IMR-90 (cell line): ENCODE measurements around the gene CCNQ. TPM values are rescaled to one million over a fixed set of nuclear protein-coding genes. Genes with fewer than 3 reads are reported as not detected.

Source experiments
- ATAC-seq: fragments of 200-7000 bp; cut with Tn5 transposase; 2 replicates; pipeline ENCODE4 v1.9.1; 2020; ENCODE audit warnings: low read depth, mild to moderate bottlenecking, moderate library complexity
- BruUV-seq: library from RNA; stranded (reverse); fragments of 400-500 nt; replicated peaks from 2 replicates; lab custom pipeline; 2021; lab: Mats Ljungman, UMichigan
- CTCF ChIA-PET: fragments of 300-600 bp; formaldehyde crosslinking; extraction: SDS; loops from one replicate; lab custom pipeline; 2021; ENCODE audit warnings: antibody characterized with exemption; lab: Yijun Ruan, JAX
- POLR2A ChIA-PET: fragments of 300-600 bp; sonication (Branson Sonifier 250); formaldehyde crosslinking; loops from one replicate; lab custom pipeline; 2022; ENCODE audit warnings: antibody characterized with exemption; ENCODE audit not compliant: unreplicated experiment; lab: Charles Lee
- DNase-seq: peaks from one replicate; pipeline ENCODE4 v3.0.0; 2013
- H2AFZ ChIP-seq: replicated peaks from 2 replicates; pipeline ENCODE3; 2013; ENCODE audit warnings: low read length, mild to moderate bottlenecking; ENCODE audit not compliant: poor library complexity
- H2AK5ac ChIP-seq: 2 replicates; pipeline ENCODE4 v1.6.1; 2013; ENCODE audit warnings: low read depth, low read length, inconsistent platforms
- H2AK9ac ChIP-seq: replicated peaks from 2 replicates; pipeline ENCODE3; 2013; ENCODE audit warnings: mild to moderate bottlenecking, low read depth, low read length, moderate library complexity; ENCODE audit not compliant: poor library complexity
- H2BK120ac ChIP-seq: 2 replicates; pipeline ENCODE4 v1.6.1; 2013; ENCODE audit warnings: low read depth, low read length, inconsistent platforms
- H2BK15ac ChIP-seq: 3 replicates; pipeline ENCODE4 v1.6.1; 2013; ENCODE audit warnings: low read depth, low read length, inconsistent platforms
- H2BK20ac ChIP-seq: 2 replicates; pipeline ENCODE4 v1.6.1; 2013; ENCODE audit warnings: low read depth, mild to moderate bottlenecking, inconsistent platforms, low read length, moderate library complexity
- H2BK5ac ChIP-seq: 2 replicates; pipeline ENCODE4 v1.6.1; 2013; ENCODE audit warnings: mild to moderate bottlenecking, low read depth, low read length, inconsistent platforms; ENCODE audit not compliant: poor library complexity, severe bottlenecking
- H3K14ac ChIP-seq: replicated peaks from 2 replicates; pipeline ENCODE4 v1.6.1; 2013; ENCODE audit warnings: low read depth, low read length, inconsistent platforms
- H3K18ac ChIP-seq: 2 replicates; pipeline ENCODE4 v1.6.1; 2013; ENCODE audit warnings: low read depth, low read length, control low read depth
- H3K23ac ChIP-seq: 2 replicates; pipeline ENCODE4 v1.6.1; 2013; ENCODE audit warnings: low read depth, low read length, inconsistent platforms
- H3K27ac ChIP-seq: 2 replicates; pipeline ENCODE4 v1.5.1; 2013; ENCODE audit warnings: mild to moderate bottlenecking, control low read depth, low read length; ENCODE audit not compliant: insufficient read depth
- H3K27me3 ChIP-seq: 2 replicates; pipeline ENCODE4 v1.6.1; 2013; ENCODE audit warnings: low read length; ENCODE audit not compliant: control insufficient read depth, insufficient read depth
- H3K36me3 ChIP-seq: 2 replicates; pipeline ENCODE4 v1.6.1; 2013; ENCODE audit warnings: low read length, mixed read lengths; ENCODE audit not compliant: control insufficient read depth, insufficient read depth
- H3K4ac ChIP-seq: 2 replicates; pipeline ENCODE4 v1.6.1; 2013; ENCODE audit warnings: low read depth, low read length, inconsistent platforms
- H3K4me1 ChIP-seq: 2 replicates; pipeline ENCODE4 v1.6.1; 2013; ENCODE audit warnings: low read length, mixed read lengths; ENCODE audit not compliant: control insufficient read depth, insufficient read depth
- H3K4me2 ChIP-seq: 2 replicates; pipeline ENCODE4 v1.6.1; 2013; ENCODE audit warnings: low read depth, mild to moderate bottlenecking, control low read depth, low read length, moderate library complexity
- H3K4me3 ChIP-seq: 2 replicates; pipeline ENCODE4 v1.5.1; 2013; ENCODE audit warnings: low read depth, mild to moderate bottlenecking, control low read depth, low read length, moderate library complexity; ENCODE audit not compliant: insufficient read depth
- H3K56ac ChIP-seq: 2 replicates; pipeline ENCODE4 v1.6.1; 2013; ENCODE audit warnings: low read length, inconsistent platforms; ENCODE audit not compliant: insufficient read depth; ENCODE audit errors: extremely low read depth
- H3K79me1 ChIP-seq, 2 experiments: 2 replicates each; pipeline ENCODE4 v1.6.1; 2013; ENCODE audit warnings: low read length in 2 of 2, inconsistent platforms in 1 of 2, low read depth in 1 of 2
- H3K9ac ChIP-seq: 2 replicates; pipeline ENCODE4 v1.6.1; 2013; ENCODE audit warnings: low read depth, low read length, control low read depth
- H3K9me1 ChIP-seq: 2 replicates; pipeline ENCODE4 v1.6.1; 2013; ENCODE audit warnings: low read length, inconsistent platforms; ENCODE audit not compliant: insufficient read depth
- H3K9me3 ChIP-seq: 2 replicates; pipeline ENCODE4 v1.6.1; 2013; ENCODE audit warnings: low read length; ENCODE audit not compliant: control insufficient read depth, insufficient read depth
- H4K20me1 ChIP-seq: 2 replicates; pipeline ENCODE4 v1.6.1; 2013; ENCODE audit warnings: low read length, inconsistent platforms; ENCODE audit not compliant: insufficient read depth
- H4K5ac ChIP-seq: 2 replicates; pipeline ENCODE4 v1.6.1; 2013; ENCODE audit warnings: mild to moderate bottlenecking, low read depth, low read length, control low read depth
- H4K8ac ChIP-seq, 2 experiments: 2 replicates each; pipeline ENCODE4 v1.6.1; 2013; ENCODE audit warnings: low read depth in 2 of 2, low read length in 2 of 2, control low read depth in 1 of 2, inconsistent platforms in 1 of 2
- H4K91ac ChIP-seq: 2 replicates; pipeline ENCODE4 v1.6.1; 2013; ENCODE audit warnings: low read depth, low read length, inconsistent platforms; ENCODE audit not compliant: insufficient read depth
- CEBPB ChIP-seq: IDR thresholded peaks from 2 replicates; pipeline ENCODE4 v1.6.1; 2012; ENCODE audit warnings: low read depth, low read length, improper control_type of control experiment
- CHD1 ChIP-seq: IDR thresholded peaks from 2 replicates; pipeline ENCODE4 v1.6.1; 2012; ENCODE audit warnings: low read depth, low read length, improper control_type of control experiment
- CTCF ChIP-seq: conservative IDR thresholded peaks from 2 replicates; pipeline ENCODE4 v1.5.1; 2012; ENCODE audit warnings: mild to moderate bottlenecking, low read depth, low read length, improper control_type of control experiment
- FOS ChIP-seq: fragments of 150-350 bp; IDR thresholded peaks from 2 replicates; pipeline ENCODE4 v1.6.1; 2016; ENCODE audit warnings: low read depth, low read length
- MAZ ChIP-seq: IDR thresholded peaks from 2 replicates; pipeline ENCODE4 v1.6.1; 2012; ENCODE audit warnings: low read depth, mild to moderate bottlenecking, low read length, improper control_type of control experiment, moderate library complexity, borderline replicate concordance
- MXI1 ChIP-seq: IDR thresholded peaks from 2 replicates; pipeline ENCODE4 v1.6.1; 2012; ENCODE audit warnings: low read depth, mild to moderate bottlenecking, low read length, moderate library complexity, borderline replicate concordance
- POLR2A ChIP-seq: IDR thresholded peaks from 2 replicates; pipeline ENCODE4 v1.6.1; 2012; ENCODE audit warnings: mild to moderate bottlenecking, low read depth, low read length
- RAD21 ChIP-seq: IDR thresholded peaks from 2 replicates; pipeline ENCODE4 v1.6.1; 2012; ENCODE audit warnings: low read length, improper control_type of control experiment
- RCOR1 ChIP-seq: IDR thresholded peaks from 2 replicates; pipeline ENCODE4 v1.6.1; 2012; ENCODE audit warnings: mild to moderate bottlenecking, low read length, improper control_type of control experiment; ENCODE audit not compliant: insufficient replicate concordance
- RFX5 ChIP-seq: IDR thresholded peaks from 2 replicates; pipeline ENCODE4 v1.8.0; 2012; ENCODE audit warnings: low read depth, mild to moderate bottlenecking, low read length, moderate library complexity
- WGBS, 2 experiments: methylation state at CpG; one replicate each; pipeline versions ENCODE4 v1.1.5 to v1.1.7; 2013; ENCODE audit warnings: missing lambda C conversion rate in 2 of 2; ENCODE audit not compliant: insufficient read length in 1 of 2; ENCODE audit errors: extremely low coverage in 2 of 2; 5-methylcytosine and 5-hydroxymethylcytosine counted together
- dilution Hi-C: fragments of 300-500 bp; cut with HindIII; formaldehyde crosslinking; loops from one replicate; pipeline ENCODE4 v1.14.3; 2018; ENCODE audit warnings: low sequenced_read_pairs; ENCODE audit not compliant: unreplicated experiment
- in situ Hi-C: fragments of 300-500 bp; cut with MboI; formaldehyde crosslinking; loops from 3 replicates; pipeline ENCODE4 v1.14.3; 2019; ENCODE audit warnings: low sequenced_read_pairs, inconsistent platforms, mixed read lengths
- intact Hi-C: fragments of 100-400 bp; cut with micrococcal nuclease; formaldehyde crosslinking; loops from 2 replicates; pipeline ENCODE4 v1.10.0; 2022
- polyA plus RNA-seq, 3 experiments: library from polyadenylated mRNA; depleted of rRNA; stranded (reverse); fragments of >200 nt; gene quantifications; 2 replicates each; pipeline ENCODE4 v1.2.3, GENCODE V29; 2012; ENCODE audit warnings: low replicate concordance in 1 of 3
- total RNA-seq: library from RNA; depleted of rRNA; stranded (reverse); fragments of >200 nt; gene quantifications from 2 replicates; pipeline ENCODE4 v1.2.3, GENCODE V29; 2012
- TF ChIP-seq, protein P1 (sequence below): fragments of 150-350 bp; IDR thresholded peaks from 2 replicates; pipeline ENCODE4 v1.6.1; 2016; ENCODE audit warnings: low read depth, mild to moderate bottlenecking, low read length, moderate library complexity, borderline replicate concordance

The CCNQ gene
- total and polyA plus RNA-seq, 2 of the 4 experiments (the other 2 are of a cell fraction): 27.6 to 35.2 TPM

- TF ChIP-seq CTCF: no peak
- TF ChIP-seq CEBPB: no peak
Observed at GRCh38 chrX:153608806-153609205, 9.9 kb upstream of the CCNQ start (continued).

DNA sequence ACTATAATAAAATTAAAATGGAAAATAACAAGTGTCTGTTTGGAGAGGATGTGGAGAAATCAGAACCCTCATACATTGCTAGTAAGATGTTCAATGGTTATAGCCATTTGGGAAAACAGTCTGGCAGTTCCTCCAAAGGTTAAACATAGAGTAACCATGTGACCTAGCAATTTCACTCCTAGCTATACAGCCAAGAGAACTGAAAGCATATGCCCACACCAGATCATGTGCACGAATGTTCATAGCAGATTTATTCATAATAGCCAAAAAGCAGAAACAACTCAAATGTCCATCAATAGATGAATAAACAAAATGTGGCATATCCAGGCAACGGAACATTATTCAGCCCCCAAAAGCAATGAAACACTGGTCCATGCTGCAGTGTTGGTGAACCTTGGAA, 9.4 kb upstream of the CCNQ start:
- no TSS peak for BruUV-seq
- H2AK9ac ChIP-seq: no peak overlapping the region
- no peak for TF ChIP-seq FOS
- no peak for TF ChIP-seq MAZ
- no peak for TF ChIP-seq RFX5
- TF ChIP-seq CEBPB: no peak
- TF ChIP-seq CHD1: no peak
- no peak for TF ChIP-seq POLR2A
- TF ChIP-seq RCOR1: no peak
- TF ChIP-seq CTCF: no peak
- no peak for TF ChIP-seq RAD21
- TF ChIP-seq, protein P1, sequence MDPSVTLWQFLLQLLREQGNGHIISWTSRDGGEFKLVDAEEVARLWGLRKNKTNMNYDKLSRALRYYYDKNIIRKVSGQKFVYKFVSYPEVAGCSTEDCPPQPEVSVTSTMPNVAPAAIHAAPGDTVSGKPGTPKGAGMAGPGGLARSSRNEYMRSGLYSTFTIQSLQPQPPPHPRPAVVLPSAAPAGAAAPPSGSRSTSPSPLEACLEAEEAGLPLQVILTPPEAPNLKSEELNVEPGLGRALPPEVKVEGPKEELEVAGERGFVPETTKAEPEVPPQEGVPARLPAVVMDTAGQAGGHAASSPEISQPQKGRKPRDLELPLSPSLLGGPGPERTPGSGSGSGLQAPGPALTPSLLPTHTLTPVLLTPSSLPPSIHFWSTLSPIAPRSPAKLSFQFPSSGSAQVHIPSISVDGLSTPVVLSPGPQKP: no peak
- TF ChIP-seq MXI1: no peak

More for the DNA sequence above, 9.4 kb upstream of the CCNQ start:
- H2BK15ac ChIP-seq: no peak overlapping the region
- H3K4me1 ChIP-seq: no peaks in the 10 kb centered on the region
- POLR2A ChIA-PET: no interaction called here
- H4K91ac ChIP-seq: no peak overlapping the region
- H3K79me1 ChIP-seq: no peaks in the 10 kb centered on the region
- H3K4me3 ChIP-seq: no peak overlapping the region
- no peak overlapping the region for H3K23ac ChIP-seq
- no peak overlapping the region for H3K9ac ChIP-seq
- no peak overlapping the region for H3K56ac ChIP-seq
- H3K4me2 ChIP-seq: no peak overlapping the region
- intact Hi-C loops (no loop called here), dilution Hi-C loops (no loop called here), in situ Hi-C loops (no loop called here)
- H4K5ac ChIP-seq: no peak overlapping the region
- CTCF ChIA-PET: no interaction called here
- no peak for ATAC-seq
- no peak overlapping the region for H3K18ac ChIP-seq
- no peak overlapping the region for H4K8ac ChIP-seq
- peaks cover 8% of the 10 kb centered on the region for H3K27me3 ChIP-seq
- 80% methylated on average over 1 of the region's 2 CpGs; no CpG with 5 or more reads in 1 of the 2 experiments for WGBS, 2 experiments
- H3K9me1 ChIP-seq: no peaks in the 10 kb centered on the region
- no peaks in the 10 kb centered on the region for H4K20me1 ChIP-seq
- H3K27ac ChIP-seq: no peak overlapping the region
- H2AFZ ChIP-seq: no peak overlapping the region
- H3K9me3 ChIP-seq: peaks cover 2% of the 10 kb centered on the region
- no peak for DNase-seq
- no peak overlapping the region for H2BK20ac ChIP-seq
- no peak overlapping the region for H3K4ac ChIP-seq
- H2BK5ac ChIP-seq: no peak overlapping the region
- H3K14ac ChIP-seq: no peak overlapping the region
- H3K36me3 ChIP-seq: no peaks in the 10 kb centered on the region
- H2AK5ac ChIP-seq: no peak overlapping the region
- H2BK120ac ChIP-seq: no peak overlapping the region
